NCI-H1092 (cell line): Measurements from ENCODE around the gene RBFOX1.

Experiments
- DNase-seq: peaks from one replicate; lab custom pipeline; 2025; lab: John Stamatoyannopoulos, UW

The RBFOX1 gene

DNA sequence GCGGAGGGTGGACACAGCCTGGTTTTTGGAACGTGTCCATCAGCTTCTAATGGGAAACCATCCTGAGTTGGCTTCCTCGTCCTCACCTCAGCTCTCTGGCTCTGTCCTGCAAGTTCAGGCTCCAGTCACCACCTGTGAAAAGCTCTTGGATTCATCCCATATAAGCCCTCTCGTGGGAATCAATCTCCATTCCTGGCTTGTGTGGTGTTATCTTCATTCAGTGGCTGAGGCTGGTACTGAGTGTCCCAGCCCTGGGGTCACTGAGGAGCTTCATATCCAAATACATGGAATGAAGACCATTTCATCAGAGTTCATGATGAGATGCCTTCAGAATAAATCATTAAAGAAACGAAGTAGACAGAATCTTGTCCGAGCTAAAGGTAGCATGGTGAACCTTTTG is 189.2 kb downstream of the RBFOX1 start:
- DNase-seq = no peak

- DNase-seq = no peak
These were observed 191.8 kb downstream of the RBFOX1 start for GRCh38 chr16:7524419-7524818.

DNA sequence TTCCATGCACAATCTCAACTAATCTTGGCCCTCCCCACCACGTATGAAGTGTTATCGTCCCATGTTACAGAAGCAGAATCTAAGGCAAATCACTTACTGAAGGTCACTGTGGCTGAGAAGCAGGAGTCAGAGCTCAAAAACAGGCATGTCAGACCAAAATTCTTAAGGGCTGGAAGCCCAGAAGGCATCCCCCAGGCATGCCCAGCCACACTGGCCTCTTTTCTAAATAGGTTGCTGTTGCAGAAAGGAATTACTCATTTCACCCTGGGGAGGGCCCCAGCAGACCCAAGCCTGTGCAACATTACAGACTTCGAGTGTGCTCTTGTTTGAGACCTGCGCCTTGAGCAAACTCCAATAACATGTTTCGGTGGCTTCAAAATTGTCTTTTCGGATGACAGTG is 194.1 kb downstream of the RBFOX1 start:
- no peak for DNase-seq

DNA sequence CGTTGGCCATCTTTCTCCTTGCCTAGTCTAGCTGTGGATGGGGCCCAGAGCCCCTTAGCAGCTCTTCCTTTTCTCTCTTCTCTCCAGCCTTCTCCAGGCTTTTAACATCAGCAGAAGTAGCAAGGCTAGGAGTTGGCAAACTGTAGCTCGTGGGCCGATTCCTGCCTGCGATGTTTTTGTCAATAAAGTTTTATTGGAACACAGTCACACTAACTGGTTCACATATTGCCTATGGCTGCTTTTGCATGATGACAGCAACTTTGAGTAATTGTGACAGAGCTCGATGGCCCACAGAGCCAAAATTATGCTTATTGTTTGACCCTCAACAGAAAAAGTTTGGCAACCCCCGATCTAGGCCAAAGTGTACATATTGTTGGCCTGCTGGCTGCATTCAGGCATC is 199.9 kb downstream of the RBFOX1 start:
- no peak for DNase-seq

GRCh38 chr16:7534749-7535148 is 202.1 kb downstream of the RBFOX1 start:
- no peak for DNase-seq

- DNase-seq = no peak
These were observed 208.4 kb downstream of the RBFOX1 start for GRCh38 chr16:7541026-7541425.

GRCh38 chr16:7545251-7545650 is 212.6 kb downstream of the RBFOX1 start:
- no peak for DNase-seq

GRCh38 chr16:7546948-7547347 is 214.3 kb downstream of the RBFOX1 start:
- no peak for DNase-seq

GRCh38 chr16:7547736-7548135 is 215.1 kb downstream of the RBFOX1 start:
- DNase-seq = no peak

- no peak for DNase-seq
These were observed 216.2 kb downstream of the RBFOX1 start for GRCh38 chr16:7548796-7549318.

- DNase-seq = no peak
These were observed 217.5 kb downstream of the RBFOX1 start for GRCh38 chr16:7550096-7550495.

DNA sequence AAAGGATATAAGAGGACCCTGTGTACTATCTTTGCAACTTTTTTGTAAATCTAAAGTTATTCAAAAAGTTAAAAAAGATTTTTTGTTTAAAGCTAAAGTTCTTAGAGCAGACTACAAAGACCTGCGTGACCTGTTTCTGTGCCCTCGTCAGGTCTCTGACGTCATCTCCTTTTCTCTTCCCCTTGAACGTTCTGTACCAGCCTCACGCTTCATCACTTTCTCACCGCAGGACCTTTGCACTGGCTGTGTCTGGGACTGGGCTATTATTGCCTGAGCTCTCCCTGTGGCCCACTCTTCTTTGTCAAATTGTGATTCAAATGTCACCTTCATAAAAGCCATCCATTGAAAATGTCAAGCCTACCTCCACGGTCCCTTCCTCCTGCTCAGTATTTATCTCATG is 222.8 kb downstream of the RBFOX1 start:
- DNase-seq = no peak

GRCh38 chr16:7561908-7562405 is 229.3 kb downstream of the RBFOX1 start:
- no peak for DNase-seq

DNA sequence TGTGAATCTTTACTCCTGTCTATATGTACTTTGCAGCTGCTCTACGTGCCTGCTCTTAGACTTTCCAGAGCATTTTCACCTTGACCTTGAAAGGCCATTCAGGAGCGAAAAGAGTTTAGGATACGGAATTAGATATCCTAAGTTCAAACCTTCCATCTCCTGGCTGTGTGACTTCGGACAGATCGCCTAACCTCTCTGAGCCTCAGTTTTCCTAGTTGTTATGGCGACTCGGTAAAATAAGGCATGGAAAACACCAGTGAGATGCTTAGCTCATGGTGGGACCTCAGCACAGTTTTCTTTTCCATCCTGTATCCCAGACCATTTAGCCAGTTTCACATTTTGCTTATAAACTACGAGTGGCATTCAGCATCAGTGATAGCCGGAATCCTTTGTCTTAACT is 233.7 kb downstream of the RBFOX1 start:
- DNase-seq = no peak

GRCh38 chr16:7571366-7571765 is 238.7 kb downstream of the RBFOX1 start:
- no peak for DNase-seq

DNA sequence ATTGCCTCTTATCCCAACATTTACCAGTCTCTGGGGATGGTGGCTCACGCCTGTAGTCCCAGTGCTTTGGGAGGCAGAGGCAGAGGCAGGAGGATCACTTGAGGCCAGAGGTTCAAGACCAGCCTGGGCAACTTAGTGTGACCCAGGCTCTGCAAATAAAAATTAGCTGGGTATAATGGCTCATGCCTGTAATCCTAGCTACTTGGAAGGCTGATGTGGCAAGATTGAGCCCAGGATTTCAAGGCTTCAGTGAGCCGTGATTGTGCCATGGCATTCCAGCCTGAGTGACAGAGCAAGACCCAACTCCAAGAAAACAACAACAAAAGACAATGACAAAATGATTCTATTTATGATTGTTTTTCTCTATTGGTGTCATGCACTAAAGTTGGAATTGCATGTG is 244.9 kb downstream of the RBFOX1 start:
- no peak for DNase-seq

- no peak for DNase-seq
These were observed 246.8 kb downstream of the RBFOX1 start for GRCh38 chr16:7579454-7579853.

DNA sequence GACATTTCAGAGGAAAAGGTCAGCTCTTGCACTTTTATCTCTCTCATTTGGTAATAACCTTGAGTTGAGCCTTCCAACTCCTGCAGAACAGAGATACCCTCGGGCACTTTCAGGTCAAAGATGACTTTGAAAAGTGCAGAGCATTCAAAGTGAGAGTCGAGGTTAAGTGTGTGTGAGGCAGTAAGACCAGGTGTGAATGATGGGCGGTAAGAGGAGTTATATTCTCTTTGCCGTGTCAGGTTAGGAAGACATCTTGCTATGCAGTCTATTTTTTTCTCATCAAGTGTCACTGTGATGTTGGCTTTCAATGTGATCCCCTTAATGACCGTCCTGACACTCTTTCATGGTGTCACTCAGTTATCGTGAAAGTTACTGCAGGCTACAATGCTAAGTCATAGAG is 248.5 kb downstream of the RBFOX1 start:
- DNase-seq = no peak

DNA sequence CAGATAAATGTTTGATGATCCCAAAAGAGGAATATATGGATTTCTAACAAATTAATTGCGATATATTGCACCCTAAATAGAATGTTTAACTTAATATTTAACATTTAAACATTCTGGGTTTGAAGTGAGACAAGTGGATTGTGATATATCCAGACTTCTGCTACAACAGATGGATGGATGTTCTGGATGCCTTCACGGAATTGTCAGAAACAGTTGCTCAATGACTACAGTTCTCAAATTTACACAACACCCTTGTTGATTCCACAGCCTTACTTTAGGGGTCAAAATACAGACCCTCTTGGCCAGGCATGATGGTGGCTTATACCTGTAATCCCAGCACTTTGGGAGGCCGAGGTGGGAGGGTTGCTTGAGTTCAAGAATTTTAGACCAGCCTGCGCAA is 250.8 kb downstream of the RBFOX1 start:
- DNase-seq = no peak

DNA sequence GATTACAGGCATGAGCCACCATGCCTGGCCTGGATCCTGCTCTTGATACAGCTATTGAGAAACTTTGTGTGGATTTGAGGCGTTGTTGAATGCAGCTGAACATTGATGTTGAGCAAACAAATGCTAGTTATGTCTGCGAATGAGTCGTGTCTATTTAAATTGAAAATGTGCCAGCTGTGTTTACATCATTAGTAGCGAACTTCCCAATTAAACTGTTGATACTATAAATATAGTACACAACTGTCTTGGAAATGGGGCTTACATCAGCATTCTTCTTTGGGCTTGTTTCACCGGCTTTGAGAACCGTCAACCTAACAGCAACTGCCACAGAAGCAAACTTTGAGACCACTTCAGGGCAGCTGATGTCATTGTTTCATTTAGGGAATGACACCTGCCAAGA is 251.9 kb downstream of the RBFOX1 start:
- no peak for DNase-seq

GRCh38 chr16:7585705-7586104 is 253.1 kb downstream of the RBFOX1 start:
- DNase-seq = no peak

DNA sequence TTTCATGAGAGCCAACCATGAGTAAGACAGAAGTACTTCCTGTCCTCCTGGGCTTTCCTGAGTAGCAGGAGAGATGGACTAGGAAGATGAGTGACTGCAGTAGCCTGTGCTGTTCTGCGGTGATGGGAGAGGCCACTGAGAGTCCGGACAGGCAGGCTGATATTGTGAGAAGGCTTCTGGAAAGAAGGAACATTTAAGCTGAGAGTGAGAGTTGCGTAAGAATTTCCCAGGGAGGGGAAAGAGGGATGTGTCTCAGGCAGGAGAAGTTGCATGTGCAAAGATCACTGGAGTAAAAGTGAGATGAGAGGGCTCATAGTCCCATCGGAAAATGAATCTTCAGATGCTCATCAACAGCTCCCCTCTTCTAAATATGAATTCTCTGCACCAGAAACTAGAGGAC is 258.3 kb downstream of the RBFOX1 start:
- DNase-seq = no peak

DNA sequence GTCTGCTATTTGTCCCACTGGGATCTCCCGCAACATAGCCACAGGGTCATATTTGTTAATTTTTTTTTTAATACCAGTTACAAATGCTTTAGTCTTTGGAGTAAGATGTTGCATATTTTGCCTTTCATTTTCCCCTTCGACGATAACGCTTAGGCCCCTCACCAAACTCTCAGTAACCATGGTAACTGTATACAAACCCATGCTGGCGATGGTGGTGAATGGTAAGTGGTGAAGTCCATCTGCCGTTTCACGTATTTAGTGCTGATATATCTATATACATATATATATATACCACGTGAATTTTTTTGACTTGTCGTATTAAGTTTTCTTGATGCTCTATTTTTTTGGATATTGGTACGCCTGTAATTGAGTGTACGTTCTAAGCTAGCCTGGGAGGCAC is 263.7 kb downstream of the RBFOX1 start:
- DNase-seq = no peak

GRCh38 chr16:7597677-7598076 is 265.0 kb downstream of the RBFOX1 start:
- no peak for DNase-seq

DNA sequence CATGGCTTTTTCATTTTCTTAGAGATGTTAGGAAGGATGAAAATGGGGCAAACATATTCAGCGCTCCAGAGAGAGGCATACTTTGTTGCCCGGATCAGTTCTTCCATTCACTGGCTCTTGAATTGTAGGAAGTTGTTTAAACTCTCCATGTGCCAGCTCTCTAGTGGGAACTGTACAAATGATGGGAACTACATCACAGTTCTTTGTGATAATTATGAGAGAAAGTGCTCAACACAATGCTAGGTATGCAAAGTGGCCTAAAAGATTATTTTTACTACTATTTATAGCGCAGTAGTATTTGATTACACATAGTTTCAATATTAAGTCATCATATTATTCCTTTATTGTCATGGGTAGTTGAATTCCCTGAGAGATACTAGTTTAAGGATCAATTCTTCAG is 268.5 kb downstream of the RBFOX1 start:
- no peak for DNase-seq
